Loucy (cell line): ENCODE measurements around the gene BCAS3.

Source experiments
- CTCF ChIP-seq: fragments of 200-600 bp; sonication (generic); conservative IDR thresholded peaks from 2 replicates; pipeline ENCODE4 v1.5.1; 2014; ENCODE audit warnings: mild to moderate bottlenecking, antibody characterized with exemption, low read length
- EZH2phosphoT487 ChIP-seq: fragments of 200-600 bp; IDR thresholded peaks from 2 replicates; pipeline ENCODE4 v1.6.1; 2018; ENCODE audit warnings: antibody characterized with exemption, mild to moderate bottlenecking, moderate library complexity, borderline replicate concordance

- TF ChIP-seq CTCF (no peak), EZH2phosphoT487 (no peak)
These were observed 749.0 kb downstream of the BCAS3 start for GRCh38 chr17:61426482-61427304.
